ENCODE data around the gene PLXDC2.

- TF ChIP-seq PKNOX1 (IDR thresholded peaks at IDR 0.05) = no peak
- TF ChIP-seq ARNT (IDR thresholded peaks at IDR 0.05) = no peak
These were observed 115.0 kb downstream of the PLXDC2 start for GRCh38 chr10:19930936-19931893.
